GM21423 (cell line): ENCODE data around the gene HPCAL1.

ENCODE experiments used
- ATAC-seq: cut with Tn5 transposase; IDR thresholded peaks from one replicate; pipeline ENCODE4 v1.9.1; 2021; ENCODE audit warnings: mild to moderate bottlenecking, moderate library complexity; ENCODE audit not compliant: unreplicated experiment

The HPCAL1 gene

GRCh38 chr2:10332402-10333246 lies 29.9 kb downstream of the HPCAL1 start:
- ATAC-seq, result no peak

- ATAC-seq, result no peak
Observed at GRCh38 chr2:10333247-10333613, 30.5 kb downstream of the HPCAL1 start.

- no peak for ATAC-seq
Observed at GRCh38 chr2:10333966-10334365, 31.3 kb downstream of the HPCAL1 start.

- ATAC-seq, result no peak
Observed at GRCh38 chr2:10335046-10335840, 32.5 kb downstream of the HPCAL1 start.

- ATAC-seq, result no peak
Observed at GRCh38 chr2:10336283-10336682, 33.6 kb downstream of the HPCAL1 start.

- no peak for ATAC-seq
Observed at GRCh38 chr2:10337449-10338269, 35.0 kb downstream of the HPCAL1 start.

GRCh38 chr2:10338270-10339188 lies 35.8 kb downstream of the HPCAL1 start:
- ATAC-seq, result no peak

- no peak for ATAC-seq
Observed at GRCh38 chr2:10339647-10340592, 37.2 kb downstream of the HPCAL1 start.

GRCh38 chr2:10340593-10340975 lies 37.9 kb downstream of the HPCAL1 start:
- no peak for ATAC-seq

GRCh38 chr2:10341193-10341592 lies 38.5 kb downstream of the HPCAL1 start:
- ATAC-seq, result no peak

GRCh38 chr2:10342245-10342951 lies 39.7 kb downstream of the HPCAL1 start:
- no peak for ATAC-seq

GRCh38 chr2:10343191-10343590 lies 40.5 kb downstream of the HPCAL1 start:
- no peak for ATAC-seq

GRCh38 chr2:10343658-10344057 lies 41.0 kb downstream of the HPCAL1 start:
- no peak for ATAC-seq

- no peak for ATAC-seq
Observed at GRCh38 chr2:10344105-10345066, 41.7 kb downstream of the HPCAL1 start.

- no peak for ATAC-seq
Observed at GRCh38 chr2:10345126-10345525, 42.4 kb downstream of the HPCAL1 start.

GRCh38 chr2:10345813-10346212 lies 43.1 kb downstream of the HPCAL1 start:
- no peak for ATAC-seq

- ATAC-seq, result no peak
Observed at GRCh38 chr2:10346929-10347561, 44.3 kb downstream of the HPCAL1 start.
